Measurements from ENCODE around the gene MIA3. TPM values are rescaled to one million over a fixed set of nuclear protein-coding genes. Genes with fewer than 3 reads are reported as not detected.

Gene MIA3
- total and polyA plus RNA-seq, 9 of the 15 experiments (the other 6 are each of a cell fraction or from before 2014, with no cell fraction given), result 21.6 to 89.4 (median 40.8) TPM

GRCh38 chr1:222589462-222590302 is 28.2 kb upstream of the MIA3 start, which contains the start of gene TAF1A (continued):
- TF ChIP-seq ARID4B (CRISPR knock-in tag; IDR thresholded peaks at IDR 0.05) (peak; percentile 94), REST (IDR thresholded peaks at IDR 0.05; ENCODE audit: borderline replicate concordance) (peak; percentile 24; the same call in 1 of the 2 replicates), REST (CRISPR knock-in tag; IDR thresholded peaks at IDR 0.05; ENCODE audit: low read depth) (0 out of 2 replicates have a peak, but pooled peaks have one; percentile 42), ESRRA (IDR thresholded peaks at IDR 0.05; ENCODE audit: borderline replicate concordance, low read depth) (0 out of 2 replicates have a peak, but pooled peaks have one; percentile 10), MEIS2 (IDR thresholded peaks at IDR 0.05; ENCODE audit: partially characterized antibody) (peak; percentile 22), MAFG (tag; conservative IDR thresholded peaks at IDR 0.05) (peak; percentile 39; the same call in 1 of the 2 replicates), ZFX (CRISPR knock-in tag; IDR thresholded peaks at IDR 0.05) (peak; percentile 67; the same call in 1 of the 2 replicates), MBD2 (IDR thresholded peaks at IDR 0.05; ENCODE audit: borderline replicate concordance, low read depth) (peak; percentile 75), KLF10 (CRISPR knock-in tag; IDR thresholded peaks at IDR 0.05) (no peak), PBX2 (CRISPR knock-in tag; IDR thresholded peaks at IDR 0.05; ENCODE audit: low read depth) (no peak), PBX2 (tag; conservative IDR thresholded peaks at IDR 0.05; ENCODE audit: low read depth) (peak; percentile 20; the same call in 1 of the 2 replicates)
